Suppressor macrophage treated with lipopolysaccharide for 4 hours (primary cell): ENCODE data around the gene VIT.

Experiments used
- DNase-seq: peaks from one replicate; pipeline ENCODE4 v3.0.0-alpha.2; 2020

Gene VIT

DNA sequence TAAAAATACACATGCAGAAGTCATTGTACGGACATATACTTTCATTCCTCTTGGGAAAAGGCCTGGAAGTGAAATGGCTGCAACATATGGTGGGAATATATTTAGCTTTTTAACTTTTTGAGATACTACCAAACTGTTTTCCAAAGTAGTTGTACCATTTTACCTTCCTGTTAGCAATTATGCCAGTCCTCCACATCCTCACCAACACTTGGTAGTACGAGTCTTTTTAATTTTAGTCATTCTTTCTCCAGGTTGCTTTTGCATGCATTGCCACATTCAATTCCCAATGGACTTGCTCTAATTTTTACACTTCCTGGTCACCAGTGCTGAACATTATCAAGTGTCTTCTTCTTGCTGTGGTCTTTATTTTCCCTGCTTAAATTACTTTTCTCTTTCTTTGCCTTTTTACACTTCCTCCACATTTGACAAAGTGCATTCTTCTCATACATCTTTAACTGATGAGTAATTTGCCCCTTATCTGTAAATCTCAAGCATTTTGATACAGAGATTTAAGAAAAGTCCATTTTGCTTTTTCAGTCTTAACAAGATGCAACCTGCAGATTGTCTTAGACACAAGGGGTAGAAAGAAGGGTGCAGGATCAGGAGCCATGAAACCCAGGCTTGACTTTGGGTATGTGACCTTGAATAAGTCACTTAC, 14.5 kb downstream of the VIT start:
- no peak for DNase-seq

DNA sequence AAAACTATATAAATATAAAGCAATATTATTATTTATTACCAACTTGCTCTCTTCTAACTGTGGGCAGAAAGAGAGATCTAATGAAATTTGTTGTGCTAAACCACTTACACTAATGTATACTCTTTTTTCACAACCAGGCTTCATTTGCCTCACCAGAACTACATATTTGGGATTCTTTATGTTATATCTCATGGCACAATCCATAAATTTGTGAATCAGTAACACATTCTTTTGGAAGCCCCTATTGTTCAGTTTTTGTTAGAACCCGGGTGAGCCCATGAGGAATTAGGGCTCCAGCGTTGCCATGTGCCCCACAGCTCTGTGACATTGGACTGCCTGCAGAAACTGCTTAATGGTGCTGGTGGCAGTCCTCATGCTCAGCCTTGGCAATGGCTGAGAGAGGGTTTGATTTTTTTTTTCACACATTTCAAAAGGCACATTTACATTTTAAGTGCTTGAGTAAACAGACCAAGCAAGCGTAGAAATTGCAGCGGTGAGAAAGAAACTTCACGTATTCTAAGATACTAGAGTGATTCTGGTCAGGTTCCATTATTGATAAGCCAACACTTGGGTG, 15.3 kb downstream of the VIT start:
- no peak for DNase-seq

DNA sequence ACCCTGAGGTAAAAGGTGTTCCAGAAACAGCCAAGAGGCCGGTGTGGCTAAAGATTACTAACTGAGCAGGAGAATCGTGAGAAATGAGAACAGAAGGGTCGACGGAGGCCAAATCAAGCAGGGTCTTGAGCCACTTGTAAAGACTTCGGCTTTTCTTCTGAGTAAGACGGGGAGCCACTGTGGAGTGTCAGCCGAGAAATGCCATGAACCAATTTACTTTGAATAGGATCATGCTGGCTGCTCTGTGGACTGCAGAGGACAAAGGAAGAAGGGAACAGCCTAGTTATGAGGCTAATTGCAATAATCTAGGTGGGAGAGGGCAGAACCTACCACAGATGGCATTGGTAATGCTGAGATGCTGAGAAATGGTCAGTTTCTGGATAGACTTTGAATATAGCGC, 16.8 kb downstream of the VIT start:
- no peak for DNase-seq

DNA sequence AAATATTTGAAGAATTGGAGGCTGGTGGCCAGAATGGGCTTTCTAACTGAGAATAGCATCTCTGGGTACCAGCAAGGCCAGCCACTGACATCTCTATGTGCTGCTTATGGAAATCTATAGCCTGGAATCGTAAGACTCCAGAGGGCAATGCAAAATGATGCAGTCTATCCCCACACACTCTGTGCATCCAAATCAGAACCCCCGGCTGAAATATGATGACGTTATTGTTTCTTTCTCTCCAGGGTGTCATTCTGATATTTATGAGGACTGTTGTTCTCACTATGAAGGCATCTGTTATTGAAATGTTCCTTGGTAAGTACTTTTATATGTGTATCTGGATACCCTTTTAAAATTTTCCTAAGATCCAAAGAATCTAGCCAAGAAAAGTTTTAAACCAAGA, 19.6 kb downstream of the VIT start:
- DNase-seq: no peak

DNA sequence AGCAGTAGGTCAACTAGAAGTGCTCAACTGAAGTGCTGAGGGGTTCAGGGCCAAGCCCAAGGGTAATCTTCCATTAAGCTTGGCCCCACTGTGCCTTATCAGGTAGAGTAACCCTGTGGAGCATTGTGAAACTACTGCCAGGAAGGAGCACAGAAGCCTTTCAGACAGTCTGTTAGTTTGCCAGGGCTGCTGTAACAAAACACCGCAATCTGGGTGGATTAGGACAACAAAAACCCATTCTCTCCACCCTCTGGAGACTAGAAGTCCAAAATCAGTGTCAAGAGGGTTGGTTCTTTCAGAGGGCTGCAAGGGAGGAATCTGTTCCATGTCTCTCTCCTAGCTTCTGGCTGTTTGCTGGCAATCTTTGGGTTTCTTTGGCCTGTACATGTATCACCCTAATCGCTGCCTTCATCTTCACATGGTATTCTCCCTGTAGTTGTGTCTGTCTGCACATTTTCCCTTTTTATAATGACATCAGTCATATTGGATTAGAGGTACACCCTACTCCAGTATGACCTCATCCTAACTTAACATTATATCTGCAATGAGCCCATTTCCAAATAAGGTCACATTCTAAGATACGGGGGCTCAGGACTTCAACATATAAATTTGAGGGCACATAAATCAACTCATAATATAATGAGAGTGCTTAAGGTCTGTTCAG, 21.2 kb downstream of the VIT start:
- no peak for DNase-seq

DNA sequence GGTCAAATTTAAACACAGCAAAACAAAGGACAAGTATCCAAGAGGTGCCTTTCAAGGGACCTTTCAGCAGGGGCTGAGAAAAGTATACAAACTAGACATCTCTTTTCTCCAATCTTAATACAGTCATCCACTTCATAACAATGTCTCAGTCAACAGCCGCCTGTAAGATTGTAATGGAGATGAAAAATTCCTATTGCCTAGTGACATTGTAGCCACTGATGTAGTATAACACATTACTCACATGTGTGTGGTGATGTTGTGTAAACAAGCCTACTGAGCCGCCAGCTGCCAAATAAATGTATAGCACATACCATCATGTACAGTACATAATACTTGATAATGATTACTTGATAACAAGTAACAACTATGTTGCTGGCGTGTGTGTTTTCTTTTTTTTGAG, 31.0 kb downstream of the VIT start:
- no peak for DNase-seq

DNA sequence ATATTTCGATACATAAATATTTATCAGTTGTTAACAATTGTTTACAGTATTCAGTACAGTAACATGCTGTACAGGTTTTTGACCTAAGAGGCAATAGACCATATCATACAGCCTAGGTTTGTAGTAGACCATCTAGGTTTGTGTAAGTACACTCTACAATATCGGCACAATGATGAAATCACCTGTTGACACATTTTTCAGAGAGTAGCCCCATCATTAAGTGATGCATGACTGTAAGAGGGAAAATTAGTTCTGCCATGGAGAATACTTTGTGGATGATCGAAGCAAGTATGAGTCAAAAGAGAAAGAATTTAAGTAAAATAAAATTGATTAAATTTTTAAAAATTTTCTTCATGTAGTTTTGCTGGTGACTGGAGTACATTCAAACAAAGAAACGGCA, 32.6 kb downstream of the VIT start:
- DNase-seq: no peak

DNA sequence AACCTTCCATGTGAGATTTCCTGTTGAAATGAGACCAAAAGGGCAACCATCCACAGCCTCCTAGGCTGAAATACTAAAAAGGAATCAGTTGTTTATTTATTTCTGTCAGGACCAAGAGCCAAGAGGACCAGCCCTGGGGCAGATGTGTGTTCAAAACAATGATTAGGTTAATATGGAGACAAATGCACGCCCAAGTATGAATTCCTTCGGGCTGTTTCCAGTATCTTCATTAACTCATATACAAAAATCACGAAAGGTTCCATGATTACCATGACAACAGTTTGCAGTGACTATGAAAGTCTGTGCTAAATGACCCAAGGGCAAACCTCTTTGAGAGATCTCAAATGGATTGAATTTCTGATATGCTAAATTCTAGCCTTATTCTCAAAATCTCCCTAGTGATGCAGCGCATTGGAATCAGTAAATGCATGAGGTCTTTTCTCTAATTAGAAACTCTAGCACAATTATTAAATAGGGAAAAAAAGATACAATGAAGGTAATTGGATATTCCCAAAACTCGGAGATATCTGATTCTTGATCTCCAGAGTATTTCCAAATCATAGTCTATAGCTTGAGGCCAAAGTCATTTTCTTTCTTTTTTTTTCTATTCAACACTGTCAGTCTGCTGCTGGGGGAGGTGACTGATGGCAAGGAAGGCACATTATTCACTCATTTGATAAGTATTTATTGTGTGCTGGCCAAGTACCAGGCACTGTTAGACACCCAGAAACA, 35.6 kb downstream of the VIT start:
- DNase-seq: no peak

DNA sequence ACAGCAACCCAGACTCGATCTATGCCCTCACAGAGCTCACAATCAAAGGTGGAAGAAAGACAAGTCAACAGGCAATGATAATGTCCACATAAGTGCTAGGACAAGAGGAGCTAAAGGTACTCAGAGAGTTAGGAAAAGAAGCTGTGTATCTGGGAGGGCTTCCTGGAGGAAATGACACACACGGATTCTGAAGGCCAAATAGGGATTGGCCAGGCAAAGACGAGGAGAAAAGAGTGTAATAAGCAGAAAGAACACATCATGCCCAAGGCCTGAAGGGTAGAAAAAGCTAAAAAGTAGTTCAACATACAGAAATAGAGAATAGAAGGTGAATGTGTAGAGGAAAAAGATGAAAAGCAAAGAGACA, 36.1 kb downstream of the VIT start:
- no peak for DNase-seq

DNA sequence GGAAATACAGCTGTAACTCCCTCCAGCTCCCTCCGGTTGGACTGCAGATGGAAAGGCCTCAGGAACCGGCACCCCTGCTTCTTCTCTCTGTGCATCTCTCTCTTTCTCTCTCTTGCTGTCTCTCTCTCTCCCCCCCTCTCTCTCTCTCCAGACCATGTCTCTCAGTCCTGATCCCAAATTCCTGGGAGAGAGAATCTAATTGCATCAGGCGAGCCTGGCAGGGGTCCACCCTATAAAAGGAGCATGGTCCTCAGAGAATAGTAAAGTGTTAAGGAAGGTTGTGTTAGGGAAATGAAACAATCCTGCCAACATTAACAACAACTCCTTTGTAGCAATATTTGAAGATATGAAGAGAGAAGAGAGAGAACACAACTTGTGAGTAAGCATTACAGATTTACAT, 36.7 kb downstream of the VIT start:
- DNase-seq: no peak

DNA sequence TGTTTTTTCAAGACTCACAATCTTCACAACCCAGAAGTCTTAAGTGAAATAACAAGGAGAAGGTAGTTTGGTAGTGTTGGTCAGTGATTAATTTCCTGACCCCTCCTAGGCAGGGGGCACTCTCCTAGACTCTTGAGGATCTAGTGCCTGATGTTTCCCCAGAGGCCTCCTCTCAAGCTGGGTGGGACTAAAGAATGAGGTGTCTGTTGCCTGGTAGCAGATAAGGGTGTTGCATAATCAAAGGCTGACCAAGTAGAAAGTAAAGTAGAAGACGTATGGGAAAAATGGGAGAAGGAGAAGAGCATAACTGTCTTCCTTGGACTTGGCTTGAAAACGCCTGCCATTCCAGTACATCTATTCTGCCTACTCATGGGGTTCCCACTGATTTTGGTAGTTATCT, 37.8 kb downstream of the VIT start:
- no peak for DNase-seq

DNA sequence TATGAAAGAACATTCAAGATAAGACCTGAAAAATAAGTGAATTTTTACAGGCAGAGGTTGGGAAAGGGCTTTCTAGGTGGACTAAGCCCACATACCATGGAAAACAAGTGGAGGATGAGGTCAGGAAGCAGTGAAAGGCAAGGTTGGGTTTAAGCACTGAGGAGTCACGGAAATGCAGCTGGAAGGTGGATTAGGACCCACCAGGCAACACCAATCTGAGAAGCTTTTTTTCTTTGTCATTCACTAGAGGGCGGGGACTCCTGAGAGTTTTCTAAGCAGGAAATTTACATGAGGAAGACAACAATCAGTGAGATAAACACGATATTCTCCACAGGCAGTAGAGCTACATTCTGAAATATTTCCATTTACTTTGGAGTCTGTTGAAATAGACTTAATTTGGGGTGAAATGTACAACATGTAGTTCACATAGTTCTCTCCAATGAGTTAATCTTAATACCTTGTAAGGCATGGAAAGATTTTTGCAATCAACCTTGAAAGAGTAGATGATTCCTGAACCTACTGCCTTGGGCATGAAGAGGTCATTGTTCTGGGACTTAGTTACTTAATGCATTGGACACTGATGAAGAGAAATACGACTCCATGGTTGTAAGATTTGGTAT, 40.7 kb downstream of the VIT start:
- DNase-seq: no peak

DNA sequence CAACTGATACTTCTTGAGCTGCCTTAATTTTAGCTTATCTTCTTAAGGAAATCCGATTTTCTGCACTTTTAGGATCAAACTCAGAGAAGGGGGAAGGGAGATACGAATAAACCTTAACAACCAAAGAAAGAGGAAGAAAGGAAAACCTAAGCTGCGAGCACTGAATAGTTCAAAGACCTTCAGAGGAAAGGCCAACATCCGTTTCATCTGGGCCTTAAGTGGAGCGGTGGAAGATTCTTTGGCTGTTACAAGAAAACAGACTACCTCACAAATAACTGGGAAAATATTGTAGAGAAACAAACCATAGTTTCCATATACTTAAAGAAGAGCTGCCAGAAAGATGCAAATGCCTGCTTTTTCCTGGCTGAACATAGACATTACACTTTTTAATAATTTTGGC, 43.6 kb downstream of the VIT start:
- no peak for DNase-seq

DNA sequence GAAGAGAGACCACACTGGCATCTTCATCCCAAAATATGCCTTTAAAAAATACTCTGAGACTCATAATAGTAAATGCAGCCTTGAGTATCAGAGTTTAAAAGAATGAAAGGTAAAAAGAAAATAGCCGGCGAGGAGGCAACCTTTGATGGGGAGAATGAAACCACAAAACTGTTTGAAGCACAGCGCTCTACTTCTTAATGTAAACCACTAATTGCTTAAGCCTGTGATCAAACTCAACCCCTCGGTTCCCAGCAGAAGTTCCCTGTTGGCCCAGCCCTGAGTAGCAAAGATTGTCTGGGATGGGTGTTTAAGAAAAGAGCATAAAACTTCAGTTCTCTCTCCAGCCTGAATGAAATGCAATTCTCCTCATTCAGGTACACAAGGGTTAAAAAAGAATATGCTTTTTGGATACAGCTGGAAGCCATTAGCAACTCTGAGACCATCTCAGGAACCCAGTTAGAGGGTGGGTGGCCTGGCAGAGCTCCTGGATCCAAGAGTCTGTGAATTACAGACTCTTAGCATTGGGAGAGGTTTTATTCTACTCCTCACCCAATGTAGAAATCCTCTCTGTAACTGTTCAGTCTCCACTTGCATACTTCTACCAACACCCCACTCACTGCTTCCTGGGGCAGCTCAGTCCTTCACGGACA, 44.8 kb downstream of the VIT start:
- no peak for DNase-seq

DNA sequence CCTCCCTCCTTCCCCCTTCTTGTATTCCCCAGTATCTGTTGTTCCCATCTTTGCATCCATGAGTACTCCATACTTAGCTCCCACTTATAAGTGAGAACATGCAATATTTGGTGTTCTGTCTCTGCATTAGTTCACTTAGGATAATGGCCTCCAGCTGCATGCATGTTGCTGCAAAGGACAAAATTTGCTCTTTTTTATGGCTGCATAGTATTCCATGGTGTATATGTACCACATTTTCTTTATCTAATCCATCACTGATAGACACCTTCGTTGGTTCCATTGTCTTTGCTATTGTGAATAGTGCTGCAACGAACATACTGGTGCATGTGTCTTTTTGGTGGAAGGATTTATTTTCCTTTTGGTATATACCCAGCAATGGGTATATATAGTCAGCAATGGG, 47.4 kb downstream of the VIT start:
- no peak for DNase-seq

DNA sequence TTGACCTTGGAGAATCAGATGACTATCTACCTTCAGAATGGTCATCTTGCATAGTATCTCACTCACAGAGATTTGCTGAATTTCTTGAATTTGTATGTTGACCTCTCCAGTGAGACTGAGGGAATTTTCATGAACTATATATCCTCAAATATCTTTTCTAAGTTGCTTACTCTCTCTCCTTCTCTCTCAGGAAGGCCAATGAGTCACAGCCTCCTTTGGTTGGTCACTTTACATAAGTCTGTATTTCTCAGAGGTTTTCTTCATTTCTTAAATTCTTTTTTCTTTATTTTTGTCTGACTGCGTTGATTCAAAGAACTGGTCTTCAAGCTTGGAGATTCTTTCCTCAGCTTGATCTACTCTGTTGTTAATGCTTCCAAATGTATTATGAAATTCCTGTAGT, 51.7 kb downstream of the VIT start:
- DNase-seq: no peak

DNA sequence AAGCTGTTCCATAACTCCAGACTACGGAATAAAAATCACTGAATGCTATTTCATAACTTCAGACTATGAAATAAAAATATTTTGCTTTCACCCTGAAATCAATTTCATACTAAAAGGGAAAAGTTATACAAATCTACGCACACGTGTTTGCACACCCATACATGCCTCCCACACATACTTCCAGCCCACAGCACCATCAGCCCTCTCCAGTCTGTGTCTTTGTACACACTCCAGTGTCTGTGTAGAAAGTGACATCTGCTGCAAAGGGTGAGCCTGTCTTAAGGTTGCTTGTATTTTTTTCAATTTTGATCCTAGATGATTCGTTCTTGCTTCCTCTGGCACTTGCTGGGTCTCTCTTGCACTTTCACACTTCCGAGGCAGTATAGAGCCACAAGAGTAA, 53.6 kb downstream of the VIT start:
- DNase-seq: no peak

DNA sequence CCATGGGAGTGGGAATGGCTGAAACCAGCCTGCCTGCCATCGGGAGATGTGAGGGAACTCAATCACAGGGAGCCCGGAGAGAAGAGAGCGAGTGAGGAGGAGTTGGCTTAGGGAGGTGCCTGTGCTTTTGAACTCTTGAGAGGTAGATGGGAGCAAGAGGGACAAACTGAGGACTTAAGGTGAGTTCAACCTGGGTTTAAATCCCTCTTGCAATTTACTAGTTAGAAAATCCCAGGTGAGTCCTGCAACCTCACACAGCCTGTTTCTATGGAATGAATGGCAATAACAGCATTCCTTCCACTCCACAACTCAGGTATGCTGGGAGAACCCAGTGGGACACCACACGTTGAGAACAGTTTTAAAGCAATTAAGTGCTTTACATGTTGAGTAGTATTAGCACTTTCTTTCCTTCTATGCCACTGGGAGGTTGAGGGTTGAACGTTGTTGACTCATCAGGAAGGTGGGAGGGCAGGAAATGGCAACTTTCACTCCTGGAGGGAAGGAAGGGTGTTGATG, 57.3 kb downstream of the VIT start:
- no peak for DNase-seq

DNA sequence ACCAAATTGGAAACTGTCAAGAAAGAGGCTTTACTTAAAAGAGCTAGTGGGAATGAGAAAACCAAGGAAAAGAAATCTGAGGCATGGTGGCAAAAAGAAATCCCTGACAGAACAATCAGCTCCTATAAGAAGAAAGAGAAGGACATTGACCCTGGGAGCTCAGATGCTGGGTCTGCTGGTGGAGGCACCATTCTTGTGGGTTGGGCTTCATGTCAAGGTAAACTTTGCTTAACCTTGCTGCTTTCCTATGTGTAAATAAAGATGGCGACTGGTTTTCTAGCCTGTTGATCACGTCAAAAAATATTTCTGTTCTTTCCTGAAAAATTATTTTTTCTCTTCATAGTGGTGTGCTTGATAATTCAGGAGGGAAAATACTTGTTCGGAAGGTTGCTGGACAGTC, 58.1 kb downstream of the VIT start:
- DNase-seq: no peak

DNA sequence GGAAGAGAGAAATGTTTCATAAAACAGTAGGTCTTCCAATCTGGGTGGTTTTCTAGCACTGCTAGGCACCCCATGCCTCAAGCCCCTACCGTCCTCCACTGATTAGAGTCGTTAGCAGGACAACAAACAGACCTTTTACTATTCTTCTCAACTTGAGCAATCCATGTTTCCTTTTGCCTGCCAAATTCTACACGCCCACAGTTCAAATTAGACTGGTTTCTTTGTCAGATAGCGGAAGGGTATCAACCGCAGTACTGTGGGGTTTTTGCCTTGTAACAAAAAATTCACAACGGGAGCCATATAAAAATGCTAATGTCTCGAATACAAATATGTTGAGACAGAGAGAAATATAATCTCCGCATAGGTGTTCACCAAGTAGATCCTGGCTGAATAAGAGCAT, 59.9 kb downstream of the VIT start:
- DNase-seq: no peak

DNA sequence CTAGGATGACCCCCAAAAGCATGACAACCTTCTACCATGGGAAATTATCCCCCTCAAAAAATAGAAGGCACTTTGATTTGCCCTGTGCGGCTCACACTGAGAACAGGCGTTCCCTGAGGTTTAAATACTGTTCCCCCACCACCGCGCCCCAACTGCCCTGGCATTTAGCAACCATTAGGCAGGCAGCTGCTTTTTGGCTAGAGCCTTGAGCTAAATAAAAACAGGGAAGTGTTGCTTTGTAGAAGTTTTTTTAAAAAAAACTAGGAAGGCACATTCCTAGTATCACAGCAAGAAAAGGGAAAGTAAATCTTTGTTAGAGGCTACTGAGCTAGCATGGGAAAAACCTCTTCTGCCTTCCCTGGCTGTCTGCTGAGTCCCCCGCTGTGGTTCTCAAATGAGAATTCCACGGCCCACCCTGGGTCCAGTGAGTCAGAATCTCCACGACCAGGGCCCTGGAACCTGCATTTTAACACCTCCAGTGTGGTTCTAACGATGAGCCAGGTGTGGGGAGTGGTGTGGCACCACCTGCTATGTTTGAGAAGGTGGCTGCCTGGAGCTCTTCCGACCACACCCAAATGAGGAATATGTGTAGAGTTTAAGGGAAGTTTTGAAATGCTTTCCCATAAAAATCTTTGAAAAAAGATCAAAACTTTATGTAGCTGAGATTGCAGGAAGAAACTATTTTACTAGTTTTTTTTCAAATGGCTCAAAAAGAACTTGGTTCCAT, 66.4 kb downstream of the VIT start:
- DNase-seq: peak; percentile 3

DNA sequence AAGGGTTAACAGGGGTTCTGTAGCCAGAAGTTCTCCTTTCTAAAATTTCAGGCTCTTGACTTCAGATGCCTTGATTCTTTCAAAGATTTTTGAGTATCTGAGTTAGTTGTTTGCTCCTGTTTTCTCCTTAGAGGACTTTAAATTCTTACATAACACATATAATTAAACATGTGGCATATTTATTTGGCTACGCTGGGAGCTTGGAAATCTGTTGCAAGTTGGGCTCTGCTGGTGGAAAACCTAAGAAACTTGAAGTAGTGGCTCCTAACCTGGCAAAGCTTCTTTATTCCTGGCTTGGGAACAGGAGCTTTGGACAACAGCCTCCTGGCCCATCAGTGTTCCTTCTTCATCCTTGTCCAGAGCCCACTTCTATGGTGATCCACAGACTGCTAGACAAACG, 72.6 kb downstream of the VIT start:
- DNase-seq: no peak
